Upper lobe of right lung (tissue), 1 donor: ENCODE measurements around the gene C9orf72. TPM values are rescaled to one million over a fixed set of nuclear protein-coding genes. Genes with fewer than 3 reads are reported as not detected.

ENCODE experiments used
- ATAC-seq: fragments of 200-7000 bp; cut with Tn5 transposase; one replicate; pipeline ENCODE4 v1.9.1; 2020; ENCODE audit warnings: mild to moderate bottlenecking, moderate library complexity
- DNase-seq: peaks from one replicate; pipeline ENCODE4 v3.0.0-alpha.2; 2020
- H3K27ac ChIP-seq: fragments of 200-600 bp; one replicate; pipeline ENCODE4 v1.8.0; 2022
- H3K27me3 ChIP-seq: fragments of 200-600 bp; one replicate; pipeline ENCODE4 v1.8.0; 2022; ENCODE audit warnings: mild to moderate bottlenecking
- H3K36me3 ChIP-seq: fragments of 200-600 bp; one replicate; pipeline ENCODE4 v1.8.0; 2022
- H3K4me1 ChIP-seq: fragments of 200-600 bp; one replicate; pipeline ENCODE4 v1.8.0; 2022
- H3K4me3 ChIP-seq: fragments of 200-600 bp; one replicate; pipeline ENCODE4 v1.8.0; 2022; ENCODE audit warnings: mild to moderate bottlenecking
- H3K9me3 ChIP-seq: fragments of 200-600 bp; one replicate; pipeline ENCODE4 v1.8.0; 2022
- intact Hi-C: fragments of 100-400 bp; cut with DNase I; formaldehyde crosslinking; loops from one replicate; pipeline ENCODE4 v1.11.0; 2022
- total RNA-seq: library from RNA; stranded (reverse); fragmentation: NEBNext Ultra II Directional; extraction: Animal tissue kit (Norgen Biotek cat#: 25700); gene quantifications from one replicate; pipeline ENCODE4 v1.2.1, GENCODE V29; 2021
- TF ChIP-seq, protein P1 (sequence below): fragments of 200-600 bp; IDR thresholded peaks from one replicate; pipeline ENCODE4 v1.8.0; 2022; ENCODE audit warnings: antibody characterized with exemption
- donor health status: DM: no; HTN: yes; CAD: no; lungs with severe emphysema.

C9orf72 gene
- total RNA-seq, 1 donor from 2014 or later, result 16.8 TPM

DNA sequence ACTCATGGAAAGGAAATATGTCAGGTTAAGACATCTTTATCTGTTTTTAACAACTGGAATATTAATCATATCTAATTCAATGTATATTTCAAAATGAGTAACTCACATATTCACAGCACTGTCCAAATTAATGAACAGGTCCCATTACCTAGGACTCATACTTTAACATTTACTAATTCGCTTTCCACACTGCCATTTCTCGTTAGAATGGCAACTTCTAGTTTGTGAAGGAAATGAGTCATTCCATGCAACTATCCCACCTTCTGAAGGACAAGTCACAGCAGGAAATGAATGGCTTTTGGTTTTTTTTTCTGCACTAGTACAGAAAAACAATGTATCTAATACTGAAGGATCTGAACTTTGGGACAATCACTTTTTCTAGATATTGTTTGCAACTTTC, 73.8 kb downstream of the C9orf72 start:
- H3K27me3 ChIP-seq, result no peaks in the 10 kb centered on the region
- intact Hi-C loops, result no loop called here
- H3K36me3 ChIP-seq, result no peaks in the 10 kb centered on the region
- no peaks in the 10 kb centered on the region for H3K4me1 ChIP-seq
- DNase-seq (no peak), ATAC-seq (no peak)
- H3K4me3 ChIP-seq, result no peak overlapping the region
- H3K9me3 ChIP-seq, result no peaks in the 10 kb centered on the region
- H3K27ac ChIP-seq, result no peak overlapping the region
- TF ChIP-seq, protein P1, sequence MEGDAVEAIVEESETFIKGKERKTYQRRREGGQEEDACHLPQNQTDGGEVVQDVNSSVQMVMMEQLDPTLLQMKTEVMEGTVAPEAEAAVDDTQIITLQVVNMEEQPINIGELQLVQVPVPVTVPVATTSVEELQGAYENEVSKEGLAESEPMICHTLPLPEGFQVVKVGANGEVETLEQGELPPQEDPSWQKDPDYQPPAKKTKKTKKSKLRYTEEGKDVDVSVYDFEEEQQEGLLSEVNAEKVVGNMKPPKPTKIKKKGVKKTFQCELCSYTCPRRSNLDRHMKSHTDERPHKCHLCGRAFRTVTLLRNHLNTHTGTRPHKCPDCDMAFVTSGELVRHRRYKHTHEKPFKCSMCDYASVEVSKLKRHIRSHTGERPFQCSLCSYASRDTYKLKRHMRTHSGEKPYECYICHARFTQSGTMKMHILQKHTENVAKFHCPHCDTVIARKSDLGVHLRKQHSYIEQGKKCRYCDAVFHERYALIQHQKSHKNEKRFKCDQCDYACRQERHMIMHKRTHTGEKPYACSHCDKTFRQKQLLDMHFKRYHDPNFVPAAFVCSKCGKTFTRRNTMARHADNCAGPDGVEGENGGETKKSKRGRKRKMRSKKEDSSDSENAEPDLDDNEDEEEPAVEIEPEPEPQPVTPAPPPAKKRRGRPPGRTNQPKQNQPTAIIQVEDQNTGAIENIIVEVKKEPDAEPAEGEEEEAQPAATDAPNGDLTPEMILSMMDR, result no peak

- H3K36me3 ChIP-seq, result no peaks in the 10 kb centered on the region
- DNase-seq (no peak), ATAC-seq (no peak)
- H3K4me3 ChIP-seq, result no peak overlapping the region
- no peaks in the 10 kb centered on the region for H3K9me3 ChIP-seq
- H3K27me3 ChIP-seq, result no peaks in the 10 kb centered on the region
- H3K27ac ChIP-seq, result no peak overlapping the region
- TF ChIP-seq, protein P1, result no peak
- intact Hi-C loops, result no loop called here
- H3K4me1 ChIP-seq, result no peaks in the 10 kb centered on the region
Measured at GRCh38 chr9:27497883-27498417, 75.3 kb downstream of the C9orf72 start.

Other genes with a start within 250 kb of the C9orf72 start
- gene IFNK, start 49.2 kb downstream of the C9orf72 start, total RNA-seq, result not detected
- 17.8 TPM for gene MOB3B, start 43.7 kb downstream of the C9orf72 start, total RNA-seq